CD4-positive, alpha-beta T cell treated with Interleukin-1 beta for 1 hour (primary cell): Measurements from ENCODE around the gene CASP8.

Experiments
- DNase-seq, 2 donors: peaks; one replicate each; pipeline ENCODE4 v3.0.0-alpha.2; 2020 to 2022

Gene CASP8

GRCh38 chr2:201242571-201243277, 17.6 kb upstream of the CASP8 start:
- DNase-seq, result no peak

GRCh38 chr2:201244829-201245228, 15.5 kb upstream of the CASP8 start:
- no peak for DNase-seq

- DNase-seq, result no peak
Observed at GRCh38 chr2:201246280-201246679, 14.1 kb upstream of the CASP8 start.

- no peak for DNase-seq
Observed at GRCh38 chr2:201248288-201248844, 12.0 kb upstream of the CASP8 start.

- no peak for DNase-seq
Observed at GRCh38 chr2:201249889-201250288, 10.4 kb upstream of the CASP8 start.

- no peak for DNase-seq
Observed at GRCh38 chr2:201250741-201251140, 9.6 kb upstream of the CASP8 start.

GRCh38 chr2:201254081-201254730, 6.1 kb upstream of the CASP8 start:
- DNase-seq, result peak in 1 of 2 donors; percentile 34

- DNase-seq, result no peak
Observed at GRCh38 chr2:201255408-201256033, 4.8 kb upstream of the CASP8 start.

GRCh38 chr2:201256082-201256481, 4.3 kb upstream of the CASP8 start:
- no peak for DNase-seq

- DNase-seq, result peak; percentile 66 to 76
Observed at GRCh38 chr2:201257381-201257955, 2.9 kb upstream of the CASP8 start.

- DNase-seq, result peak; percentile 95
Observed at GRCh38 chr2:201257956-201258665, 2.2 kb upstream of the CASP8 start.

GRCh38 chr2:201258666-201259615, 1.4 kb upstream of the CASP8 start:
- no peak for DNase-seq

GRCh38 chr2:201261471-201261870, 1.1 kb downstream of the CASP8 start:
- peak; percentile 67 to 68 for DNase-seq

GRCh38 chr2:201261906-201262305, 1.6 kb downstream of the CASP8 start:
- peak in 1 of 2 donors; percentile 29 for DNase-seq

GRCh38 chr2:201262718-201263117, 2.4 kb downstream of the CASP8 start:
- peak in 1 of 2 donors; percentile 27 for DNase-seq

- peak in 1 of 2 donors; percentile 43 for DNase-seq
Observed at GRCh38 chr2:201263779-201264178, 3.4 kb downstream of the CASP8 start.

- DNase-seq, result no peak
Observed at GRCh38 chr2:201264472-201265173, 4.3 kb downstream of the CASP8 start.

GRCh38 chr2:201266629-201267028, 6.3 kb downstream of the CASP8 start:
- peak in 1 of 2 donors; percentile 18 for DNase-seq

- peak in 1 of 2 donors; percentile 34 for DNase-seq
Observed at GRCh38 chr2:201267278-201268030, 7.1 kb downstream of the CASP8 start.

GRCh38 chr2:201269764-201270163, 9.4 kb downstream of the CASP8 start:
- no peak for DNase-seq
